ENCODE results near the gene MAGI1.
A peak's percentile ranks its signal among the peaks of the same experiment; 100 is the strongest.

MAGI1 gene

DNA sequence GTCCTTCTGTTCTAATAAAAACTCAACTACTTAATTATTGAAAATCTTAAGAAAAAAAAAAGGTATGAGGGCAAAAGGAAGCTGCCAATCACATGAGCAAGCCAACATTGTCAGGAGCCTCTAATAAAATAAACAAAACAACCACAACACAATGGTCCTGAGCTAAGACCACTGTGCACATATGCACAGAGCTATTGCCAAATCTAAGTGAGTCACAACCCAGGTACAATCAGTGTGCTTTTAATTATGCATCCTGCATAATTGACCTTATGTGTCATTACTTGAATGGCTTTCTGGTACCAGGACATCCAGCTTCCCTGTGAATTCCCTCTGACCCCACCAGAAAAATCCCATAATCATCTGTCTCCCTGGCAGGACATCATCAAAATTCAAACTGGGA is 639.8 kb downstream of the MAGI1 start:
- H3K4me3 ChIP-seq (ENCODE audit: low read length) = no peak overlapping the region
- TF ChIP-seq, protein P1, sequence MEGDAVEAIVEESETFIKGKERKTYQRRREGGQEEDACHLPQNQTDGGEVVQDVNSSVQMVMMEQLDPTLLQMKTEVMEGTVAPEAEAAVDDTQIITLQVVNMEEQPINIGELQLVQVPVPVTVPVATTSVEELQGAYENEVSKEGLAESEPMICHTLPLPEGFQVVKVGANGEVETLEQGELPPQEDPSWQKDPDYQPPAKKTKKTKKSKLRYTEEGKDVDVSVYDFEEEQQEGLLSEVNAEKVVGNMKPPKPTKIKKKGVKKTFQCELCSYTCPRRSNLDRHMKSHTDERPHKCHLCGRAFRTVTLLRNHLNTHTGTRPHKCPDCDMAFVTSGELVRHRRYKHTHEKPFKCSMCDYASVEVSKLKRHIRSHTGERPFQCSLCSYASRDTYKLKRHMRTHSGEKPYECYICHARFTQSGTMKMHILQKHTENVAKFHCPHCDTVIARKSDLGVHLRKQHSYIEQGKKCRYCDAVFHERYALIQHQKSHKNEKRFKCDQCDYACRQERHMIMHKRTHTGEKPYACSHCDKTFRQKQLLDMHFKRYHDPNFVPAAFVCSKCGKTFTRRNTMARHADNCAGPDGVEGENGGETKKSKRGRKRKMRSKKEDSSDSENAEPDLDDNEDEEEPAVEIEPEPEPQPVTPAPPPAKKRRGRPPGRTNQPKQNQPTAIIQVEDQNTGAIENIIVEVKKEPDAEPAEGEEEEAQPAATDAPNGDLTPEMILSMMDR (IDR thresholded peaks at IDR 0.05; ENCODE audit: insufficient read depth, low read depth, low read length, missing control alignments) = no peak
- DNase-seq (ENCODE audit: low read depth) = peak; percentile 70

DNA sequence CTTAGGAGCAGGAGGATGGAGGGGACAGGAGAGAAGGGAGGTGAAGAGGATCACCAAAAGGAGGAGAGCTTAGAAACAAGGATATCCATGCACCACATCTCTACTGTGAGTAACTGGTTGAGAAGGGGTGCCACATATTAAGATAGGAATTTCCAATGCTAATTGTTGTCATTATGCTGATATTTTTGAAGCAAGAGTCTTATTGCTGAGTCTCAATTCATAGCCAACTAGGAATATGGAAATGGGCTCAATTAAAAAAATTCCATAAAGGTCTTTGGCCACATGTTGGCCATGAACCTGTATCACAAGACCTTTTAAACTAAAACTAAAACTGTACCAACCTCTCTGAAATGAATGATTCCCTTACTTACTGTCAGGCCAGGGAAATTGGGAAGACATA is 642.6 kb downstream of the MAGI1 start:
- DNase-seq (ENCODE audit: low read depth) = no peak
- H3K4me3 ChIP-seq (ENCODE audit: low read length) = no peak overlapping the region
- TF ChIP-seq, protein P1 (IDR thresholded peaks at IDR 0.05; ENCODE audit: insufficient read depth, low read depth, low read length, missing control alignments) = no peak

DNA sequence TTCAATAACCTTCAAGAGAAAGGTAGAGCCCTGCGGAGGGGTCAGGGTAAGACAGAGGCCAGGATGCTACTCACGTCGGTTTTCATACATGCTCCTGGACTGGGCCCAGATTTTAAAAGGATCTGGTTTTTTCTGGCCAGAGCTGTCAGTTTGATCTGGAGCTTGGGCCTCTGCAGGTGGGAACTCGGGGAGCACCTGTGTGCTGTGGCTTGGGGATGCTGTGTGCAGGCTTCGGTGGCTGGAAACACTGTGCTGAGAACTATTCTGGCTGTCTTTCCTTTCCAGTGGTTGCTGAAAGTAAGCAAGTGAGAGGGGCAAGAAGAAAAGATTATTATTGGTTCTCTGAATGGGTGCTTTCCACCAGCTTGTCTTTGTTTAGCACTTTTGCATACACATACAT is 647.6 kb downstream of the MAGI1 start:
- DNase-seq (ENCODE audit: low read depth) = no peak
- TF ChIP-seq, protein P1 (IDR thresholded peaks at IDR 0.05; ENCODE audit: insufficient read depth, low read depth, low read length, missing control alignments) = no peak
- no peak overlapping the region for H3K4me3 ChIP-seq (ENCODE audit: low read length)

DNA sequence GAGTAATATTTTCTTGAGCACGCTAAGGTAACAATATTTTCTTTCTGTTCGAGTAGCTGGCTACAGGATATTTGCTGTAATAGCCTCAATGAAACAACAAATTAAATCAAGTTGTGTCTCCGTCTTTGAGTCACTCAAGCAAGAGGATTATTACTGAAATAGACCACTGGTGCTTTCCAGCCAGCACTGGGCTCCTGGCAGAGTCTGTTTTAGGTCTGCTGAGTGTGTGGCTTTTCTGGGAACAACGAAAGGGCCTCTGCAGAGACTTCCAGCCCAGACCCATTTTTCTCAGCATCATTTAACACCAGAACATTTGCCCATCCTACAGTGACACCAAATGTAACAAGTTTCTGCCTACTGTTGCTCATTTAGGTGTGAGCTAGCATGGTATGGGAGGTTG is 652.9 kb downstream of the MAGI1 start:
- DNase-seq (ENCODE audit: low read depth) = no peak
- TF ChIP-seq, protein P1 (IDR thresholded peaks at IDR 0.05; ENCODE audit: insufficient read depth, low read depth, low read length, missing control alignments) = no peak

DNA sequence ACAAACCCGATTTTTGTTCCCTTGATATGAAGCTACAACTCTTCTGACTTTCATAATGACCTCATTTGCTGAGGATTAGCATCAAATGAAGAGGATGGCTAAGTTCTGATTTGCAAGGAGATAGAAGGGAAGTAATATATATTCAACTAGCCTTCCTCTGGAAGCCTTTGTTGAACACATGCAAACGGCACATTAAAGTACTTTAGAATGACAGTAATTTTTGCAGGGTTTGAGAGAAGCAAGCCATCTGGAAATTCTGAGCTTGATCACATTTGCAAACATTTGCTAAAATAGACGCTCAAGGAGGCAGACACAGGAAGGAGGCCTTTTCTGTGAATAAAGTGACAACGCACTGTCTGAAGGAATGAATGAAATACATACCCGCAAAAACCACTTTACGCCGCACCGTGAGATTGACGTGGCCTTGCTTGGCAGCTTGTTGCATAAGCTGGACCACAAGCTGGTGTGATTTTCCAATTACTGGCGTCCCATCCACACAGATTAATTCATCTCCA is 657.2 kb downstream of the MAGI1 start:
- DNase-seq (ENCODE audit: low read depth) = no peak
- H3K4me3 ChIP-seq (ENCODE audit: low read length) = no peak overlapping the region
- TF ChIP-seq, protein P1 (IDR thresholded peaks at IDR 0.05; ENCODE audit: insufficient read depth, low read depth, low read length, missing control alignments) = no peak

More for the DNA sequence above, 652.9 kb downstream of the MAGI1 start:
- no peak overlapping the region for H3K4me3 ChIP-seq (ENCODE audit: low read length)

DNA sequence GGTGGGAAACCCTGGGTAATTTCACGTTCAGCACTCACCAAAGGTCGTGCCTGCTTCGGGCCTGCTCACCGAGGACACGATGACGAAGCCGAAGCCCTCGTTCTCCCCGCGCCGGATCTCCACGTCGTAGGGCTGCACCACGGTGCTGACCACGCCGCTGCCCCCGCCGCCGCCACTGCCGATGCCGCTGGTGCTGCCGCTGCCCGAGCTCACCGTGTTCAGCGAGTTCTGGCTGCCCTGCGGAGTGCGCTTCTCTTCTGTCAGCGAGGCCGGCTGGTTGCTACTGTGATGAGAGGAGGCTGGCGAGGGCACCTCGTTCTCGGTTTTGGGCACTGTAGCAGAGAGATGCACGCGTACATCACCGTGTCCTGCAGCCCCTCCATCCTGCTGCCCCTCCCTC is 659.5 kb downstream of the MAGI1 start:
- no peak overlapping the region for H3K4me3 ChIP-seq (ENCODE audit: low read length)
- DNase-seq (ENCODE audit: low read depth) = no peak
- TF ChIP-seq, protein P1 (IDR thresholded peaks at IDR 0.05; ENCODE audit: insufficient read depth, low read depth, low read length, missing control alignments) = no peak

DNA sequence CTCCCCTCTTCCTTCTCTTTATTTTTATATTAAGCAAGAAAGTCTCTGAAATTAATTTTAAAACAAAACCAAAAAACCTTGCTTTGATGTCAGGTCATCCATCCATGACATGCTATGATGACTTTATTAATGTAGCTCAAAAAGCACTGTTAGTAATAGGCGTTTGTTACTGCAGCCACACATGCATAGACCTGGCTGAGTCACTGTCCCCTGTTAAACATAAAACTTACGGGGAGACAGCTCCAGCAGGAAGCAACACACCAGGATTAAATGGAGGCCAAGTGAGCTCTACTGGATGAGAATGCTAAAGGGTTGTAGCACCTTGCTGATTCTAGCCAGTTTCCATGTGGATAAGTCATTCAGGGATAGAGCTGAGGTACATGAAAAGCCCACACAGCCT is 661.1 kb downstream of the MAGI1 start:
- H3K4me3 ChIP-seq (ENCODE audit: low read length) = no peak overlapping the region
- DNase-seq (ENCODE audit: low read depth) = no peak
- TF ChIP-seq, protein P1 (IDR thresholded peaks at IDR 0.05; ENCODE audit: insufficient read depth, low read depth, low read length, missing control alignments) = no peak

Measured in epithelial cell of esophagus (primary cell).